ENCODE measurements around the gene TFCP2L1. TPM values are rescaled to one million over a fixed set of nuclear protein-coding genes. Genes with fewer than 3 reads are reported as not detected.

Gene TFCP2L1
- total RNA-seq, 2 donors from 2014 or later: 54.2 to 103 TPM

DNA sequence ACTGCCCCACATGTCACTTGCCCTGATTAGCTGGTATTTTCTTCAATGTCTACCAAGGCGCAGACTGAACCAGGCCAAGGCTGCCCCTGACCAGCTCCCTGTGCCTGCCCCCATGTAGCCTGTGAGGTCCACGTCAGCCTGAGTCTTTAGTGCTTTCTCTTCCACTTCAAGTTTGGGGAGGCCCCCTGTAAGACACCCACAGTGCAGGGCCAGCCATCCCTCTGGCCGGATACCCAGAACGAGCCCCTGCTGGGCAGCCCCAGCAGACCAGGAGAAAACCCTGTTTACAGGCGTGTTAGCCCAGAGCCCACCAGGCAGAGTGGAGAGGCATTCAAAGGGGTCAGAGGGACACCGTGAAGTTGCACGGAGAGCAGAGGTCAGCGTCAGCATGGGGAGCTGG lies 92.4 kb downstream of the TFCP2L1 start:
- Histone ChIP-seq H3K4me3 (no peak overlapping the region), H3K27me3 (no peaks in the 10 kb centered on the region), H3K27ac (no peak overlapping the region), H3K36me3 (no peaks in the 10 kb centered on the region), H3K9me3 (no peaks in the 10 kb centered on the region), H3K4me1 (no peaks in the 10 kb centered on the region), H3K9ac (ENCODE audit: low read depth in 2 of 2, low read length in 2 of 2) (no peak overlapping the region)
- intact Hi-C loops (cut with DNase I): no loop called here
- no peak for TF ChIP-seq CTCF (IDR thresholded peaks at IDR 0.05)
- no peak for DNase-seq

- DNase-seq: no peak
- H3K4me3 ChIP-seq: no peak overlapping the region
- H3K4me1 ChIP-seq: no peaks in the 10 kb centered on the region
- no peak for TF ChIP-seq CTCF (IDR thresholded peaks at IDR 0.05)
- no peak overlapping the region for H3K27ac ChIP-seq
- H3K36me3 ChIP-seq: no peaks in the 10 kb centered on the region
- no peaks in the 10 kb centered on the region for H3K27me3 ChIP-seq
- intact Hi-C loops (cut with DNase I): no loop called here
- H3K9me3 ChIP-seq: no peaks in the 10 kb centered on the region
- no peak overlapping the region for H3K9ac ChIP-seq (ENCODE audit: low read depth in 2 of 2, low read length in 2 of 2)
These were observed 93.5 kb downstream of the TFCP2L1 start for GRCh38 chr2:121191191-121192170.

GRCh38 chr2:121189661-121190381 lies 95.2 kb downstream of the TFCP2L1 start:
- no peak for DNase-seq
- intact Hi-C loops (cut with DNase I): no loop called here

DNA sequence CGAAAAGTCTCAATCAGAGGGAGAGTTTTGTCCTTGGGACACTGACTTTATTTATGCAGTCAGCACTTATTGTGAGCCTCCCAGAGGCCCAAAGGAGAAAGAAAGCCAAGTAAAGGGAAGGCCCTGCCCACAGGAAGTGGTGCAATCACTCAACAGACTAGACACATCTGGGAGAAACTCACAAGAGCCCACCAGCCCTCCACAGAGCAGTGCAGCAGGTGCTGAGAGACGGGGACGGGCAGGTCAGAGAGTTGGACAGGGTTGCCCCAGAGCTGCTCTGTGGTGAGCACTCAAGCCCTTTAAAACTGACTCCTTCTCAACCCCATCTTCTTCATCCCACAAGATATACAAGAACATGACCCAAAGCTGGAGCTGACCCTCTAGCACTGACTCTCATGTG lies 96.0 kb downstream of the TFCP2L1 start:
- TF ChIP-seq CTCF (IDR thresholded peaks at IDR 0.05): no peak
- H3K4me3 ChIP-seq: no peak overlapping the region
- H3K9ac ChIP-seq (ENCODE audit: low read depth in 2 of 2, low read length in 2 of 2): no peak overlapping the region
- H3K4me1 ChIP-seq: no peaks in the 10 kb centered on the region
- intact Hi-C loops (cut with DNase I): no loop called here
- no peaks in the 10 kb centered on the region for H3K9me3 ChIP-seq
- no peak for DNase-seq
- no peaks in the 10 kb centered on the region for H3K36me3 ChIP-seq
- H3K27ac ChIP-seq: no peak overlapping the region
- H3K27me3 ChIP-seq: no peaks in the 10 kb centered on the region

More at GRCh38 chr2:121189661-121190381, 95.2 kb downstream of the TFCP2L1 start:
- no peak overlapping the region for H3K27ac ChIP-seq
- no peak overlapping the region for H3K9ac ChIP-seq (ENCODE audit: low read depth in 2 of 2, low read length in 2 of 2)
- no peaks in the 10 kb centered on the region for H3K27me3 ChIP-seq
- H3K36me3 ChIP-seq: no peaks in the 10 kb centered on the region
- no peak for TF ChIP-seq CTCF (IDR thresholded peaks at IDR 0.05)
- H3K9me3 ChIP-seq: no peaks in the 10 kb centered on the region
- no peaks in the 10 kb centered on the region for H3K4me1 ChIP-seq
- H3K4me3 ChIP-seq: no peak overlapping the region

DNA sequence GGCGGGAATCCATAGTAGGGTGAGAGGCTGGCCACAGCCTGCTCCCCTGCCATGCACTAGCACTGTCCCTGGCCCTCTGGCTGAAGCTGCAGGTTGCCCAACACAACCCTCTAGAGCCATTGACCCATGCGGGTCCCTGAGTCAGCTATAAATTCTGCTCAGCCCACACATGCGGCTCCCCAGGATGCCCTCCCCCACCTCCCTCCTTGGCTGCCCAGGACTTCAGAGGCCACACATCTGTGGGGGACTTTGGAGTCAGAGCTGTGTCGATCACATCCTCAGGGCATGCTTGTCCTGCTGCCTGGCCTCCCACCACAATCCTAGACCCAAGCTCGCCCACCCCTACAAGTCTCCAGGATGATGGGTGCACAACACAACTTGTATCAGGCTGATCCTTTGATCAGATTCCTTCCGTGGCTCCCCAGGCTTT lies 97.0 kb downstream of the TFCP2L1 start:
- Histone ChIP-seq H3K4me1 (no peaks in the 10 kb centered on the region), H3K4me3 (no peak overlapping the region), H3K36me3 (no peaks in the 10 kb centered on the region), H3K9ac (ENCODE audit: low read depth in 2 of 2, low read length in 2 of 2) (no peak overlapping the region), H3K27me3 (no peaks in the 10 kb centered on the region), H3K27ac (no peak overlapping the region), H3K9me3 (no peaks in the 10 kb centered on the region)
- no peak for DNase-seq
- intact Hi-C loops (cut with DNase I): no loop called here
- no peak for TF ChIP-seq CTCF (IDR thresholded peaks at IDR 0.05)
